ENCODE results near the gene ZNF221. TPM values are rescaled to one million over a fixed set of nuclear protein-coding genes. Genes with fewer than 3 reads are reported as not detected.
A peak's percentile ranks its signal among the peaks of the same experiment; 100 is the strongest.

Gene ZNF221
- total and polyA plus RNA-seq, 9 of the 15 experiments (the other 6 are each of a cell fraction or from before 2014, with no cell fraction given) = 0.32 to 1.4 (median 0.45) TPM

- ChIA-PET CTCF (ENCODE audit: low intra/inter-chr PET ratio) (no interaction called here), POLR2A (no interaction called here)
- BruUV-seq (replicated peaks) = no TSS peak
- DNase-seq (ENCODE audit: extremely low read depth in 1 of 4, low spot score in 3 of 4) (no peak), FAIRE-seq (no peak), ATAC-seq (no peak)
- Histone ChIP-seq H2AFZ (ENCODE audit: low read depth, low read length) (no peak overlapping the region), H3K27me3 (ENCODE audit: control insufficient read depth in 2 of 2, insufficient read depth in 2 of 2, low read length in 2 of 2) (no peaks in the 10 kb centered on the region), H3K36me3 (ENCODE audit: control insufficient read depth, insufficient read depth, low read length) (peaks cover 17% of the 10 kb centered on the region; the same call in 2 of the 3 replicates), H3K4me2 (ENCODE audit: insufficient read depth, low read length) (no peak overlapping the region), H3K9me1 (ENCODE audit: control insufficient read depth, insufficient read depth, low read length) (no peaks in the 10 kb centered on the region), H3K9me3 (replicated peaks; ENCODE audit: control insufficient read depth, insufficient read depth, low read depth, low read length) (peaks cover 4% of the 10 kb centered on the region; the same call in 1 of the 2 replicates), H3K9ac (ENCODE audit: insufficient read depth in 1 of 2, low read depth in 2 of 2, low read length in 2 of 2) (no peak overlapping the region), H4K20me1 (replicated peaks; ENCODE audit: control insufficient read depth, insufficient read depth, low read length) (no peaks in the 10 kb centered on the region), H3K79me2 (ENCODE audit: control insufficient read depth, insufficient read depth, low read length) (peaks cover 7% of the 10 kb centered on the region; the same call in 1 of the 3 replicates), H3K4me1 (replicated peaks in 1 of 2; ENCODE audit: control insufficient read depth in 2 of 2, insufficient read depth in 2 of 2, low read length in 2 of 2) (peaks cover 0 to 4% of the 10 kb centered on the region in 2 experiments; a peak in 2 of 5 replicates), H3K4me3 (no peak overlapping the region), H3K27ac (ENCODE audit: extremely low read depth, low read depth, low read length) (no peak overlapping the region)
- no peak for TF ChIP-seq ZNF384 (IDR thresholded peaks at IDR 0.05; ENCODE audit: low read depth, low read length)
- peak; percentile 50 for TF ChIP-seq CEBPB (tag; IDR thresholded peaks at IDR 0.05)
- TF ChIP-seq TGIF2 (CRISPR knock-in tag; IDR thresholded peaks at IDR 0.05) = no peak
- no peak for TF ChIP-seq CEBPG (CRISPR knock-in tag; IDR thresholded peaks at IDR 0.05)
- peak in 1 of 2 experiments; percentile 49; a peak in 1 of 4 replicates for TF ChIP-seq CEBPG (tag; conservative IDR thresholded peaks at IDR 0.05 in 1 of 2, IDR thresholded peaks at IDR 0.05 in 1 of 2)
- intact Hi-C loops (cut with micrococcal nuclease) (loop anchor here (10.0 kb wide), 1 partner anchor 107 kb away; the partner anchor contains the start of gene ZNF225), in situ Hi-C loops (cut with MboI) (no loop called here)
- 71% methylated on average over 6 of the region's 6 CpGs for WGBS (ENCODE audit: insufficient coverage, low coverage, missing lambda C conversion rate)
Observed at GRCh38 chr19:44007473-44007872, 56.4 kb downstream of the ZNF221 start.

- no peak overlapping the region for H3K9ac ChIP-seq (ENCODE audit: insufficient read depth in 1 of 2, low read depth in 2 of 2, low read length in 2 of 2)
- H3K36me3 ChIP-seq (ENCODE audit: control insufficient read depth, insufficient read depth, low read length) = peaks cover 17% of the 10 kb centered on the region; the same call in 2 of the 3 replicates
- DNase-seq (ENCODE audit: extremely low read depth in 1 of 4, low spot score in 3 of 4) (no peak), ATAC-seq (no peak), FAIRE-seq (no peak)
- no TSS peak for BruUV-seq (replicated peaks)
- no peaks in the 10 kb centered on the region for H3K9me1 ChIP-seq (ENCODE audit: control insufficient read depth, insufficient read depth, low read length)
- peaks cover 4% of the 10 kb centered on the region; the same call in 1 of the 2 replicates for H3K9me3 ChIP-seq (replicated peaks; ENCODE audit: control insufficient read depth, insufficient read depth, low read depth, low read length)
- no peaks in the 10 kb centered on the region for H3K79me2 ChIP-seq (ENCODE audit: control insufficient read depth, insufficient read depth, low read length)
- ChIA-PET POLR2A (no interaction called here), CTCF (ENCODE audit: low intra/inter-chr PET ratio) (no interaction called here)
- H3K4me3 ChIP-seq = no peak overlapping the region
- intact Hi-C loops (cut with micrococcal nuclease) (no loop called here), in situ Hi-C loops (cut with MboI) (no loop called here)
- WGBS (ENCODE audit: insufficient coverage, low coverage, missing lambda C conversion rate) = 40% methylated on average over 5 of the region's 5 CpGs
- H3K27ac ChIP-seq (ENCODE audit: extremely low read depth, low read depth, low read length) = no peak overlapping the region
- no peaks in the 10 kb centered on the region for H4K20me1 ChIP-seq (replicated peaks; ENCODE audit: control insufficient read depth, insufficient read depth, low read length)
- no peaks in the 10 kb centered on the region for H3K27me3 ChIP-seq (ENCODE audit: control insufficient read depth in 2 of 2, insufficient read depth in 2 of 2, low read length in 2 of 2)
- H3K4me2 ChIP-seq (ENCODE audit: insufficient read depth, low read length) = no peak overlapping the region
- no peak overlapping the region for H2AFZ ChIP-seq (ENCODE audit: low read depth, low read length)
- H3K4me1 ChIP-seq (replicated peaks in 1 of 2; ENCODE audit: control insufficient read depth in 2 of 2, insufficient read depth in 2 of 2, low read length in 2 of 2) = no peaks in the 10 kb centered on the region
- TF ChIP-seq RBM25 (IDR thresholded peaks at IDR 0.05; ENCODE audit: low read depth, low read length, severe bottlenecking) (peak; percentile 82), CBX5 (IDR thresholded peaks at IDR 0.05; ENCODE audit: borderline replicate concordance, low read depth) (peak; percentile 52; the same call in 1 of the 2 replicates), SMARCA5 (IDR thresholded peaks at IDR 0.05) (no peak), KDM4B (IDR thresholded peaks at IDR 0.05; ENCODE audit: borderline replicate concordance in 2 of 2, low read depth in 1 of 2) (no peak), ZNF280A (IDR thresholded peaks at IDR 0.05; ENCODE audit: low read depth, partially characterized antibody) (peak; percentile 85), XRCC3 (IDR thresholded peaks at IDR 0.05) (0 out of 2 replicates have a peak, but pooled peaks have one; percentile 57), TRIM28 (IDR thresholded peaks at IDR 0.05) (peak; percentile 90), ZFP30 (CRISPR knock-in tag; IDR thresholded peaks at IDR 0.05; ENCODE audit: borderline replicate concordance) (no peak), ZNF280B (CRISPR knock-in tag; IDR thresholded peaks at IDR 0.05) (0 out of 2 replicates have a peak, but pooled peaks have one; percentile 49)
Observed at GRCh38 chr19:44010468-44010867, 59.4 kb downstream of the ZNF221 start.
